ENCODE data around the gene TAS2R20.

DNA sequence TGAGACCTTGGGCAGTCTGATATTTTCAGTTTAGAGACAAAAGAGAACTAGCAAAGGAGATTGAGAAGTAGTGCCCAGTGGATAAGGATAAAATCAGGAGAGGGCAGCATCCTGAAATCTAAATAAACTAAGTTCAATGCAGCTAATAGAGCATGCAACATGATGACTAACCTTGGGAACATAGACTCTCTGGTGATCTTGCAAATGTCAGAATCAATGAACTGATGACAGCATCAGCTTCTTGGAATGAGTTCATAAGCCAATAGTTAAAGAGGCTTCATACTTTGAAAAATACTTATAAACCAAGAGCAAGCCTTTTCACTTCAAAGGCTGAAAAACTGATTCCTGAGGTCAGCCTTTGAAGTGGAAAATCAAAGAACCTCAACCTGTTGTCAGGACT lies 16.1 kb upstream of the TAS2R20 start:
- TF ChIP-seq, protein P1, sequence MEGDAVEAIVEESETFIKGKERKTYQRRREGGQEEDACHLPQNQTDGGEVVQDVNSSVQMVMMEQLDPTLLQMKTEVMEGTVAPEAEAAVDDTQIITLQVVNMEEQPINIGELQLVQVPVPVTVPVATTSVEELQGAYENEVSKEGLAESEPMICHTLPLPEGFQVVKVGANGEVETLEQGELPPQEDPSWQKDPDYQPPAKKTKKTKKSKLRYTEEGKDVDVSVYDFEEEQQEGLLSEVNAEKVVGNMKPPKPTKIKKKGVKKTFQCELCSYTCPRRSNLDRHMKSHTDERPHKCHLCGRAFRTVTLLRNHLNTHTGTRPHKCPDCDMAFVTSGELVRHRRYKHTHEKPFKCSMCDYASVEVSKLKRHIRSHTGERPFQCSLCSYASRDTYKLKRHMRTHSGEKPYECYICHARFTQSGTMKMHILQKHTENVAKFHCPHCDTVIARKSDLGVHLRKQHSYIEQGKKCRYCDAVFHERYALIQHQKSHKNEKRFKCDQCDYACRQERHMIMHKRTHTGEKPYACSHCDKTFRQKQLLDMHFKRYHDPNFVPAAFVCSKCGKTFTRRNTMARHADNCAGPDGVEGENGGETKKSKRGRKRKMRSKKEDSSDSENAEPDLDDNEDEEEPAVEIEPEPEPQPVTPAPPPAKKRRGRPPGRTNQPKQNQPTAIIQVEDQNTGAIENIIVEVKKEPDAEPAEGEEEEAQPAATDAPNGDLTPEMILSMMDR (conservative IDR thresholded peaks at IDR 0.05; ENCODE audit: low read depth, low read length): no peak
- no peak for TF ChIP-seq EZH2 (IDR thresholded peaks at IDR 0.05; ENCODE audit: borderline replicate concordance, low read depth, low read length, poor library complexity, severe bottlenecking)
